ENCODE results near the gene ATF5.
A peak's percentile ranks its signal among the peaks of the same experiment; 100 is the strongest.
"Not testable (repeated sequence)": the region's sequence is repeated elsewhere in the genome, so short reads cannot be mapped to it uniquely, and the experiment has no call there.

The ATF5 gene

GRCh38 chr19:49910179-49910578, 18.8 kb upstream of the ATF5 start:
- Mint-ChIP-seq H3K4me1 (peaks cover 78% of the 10 kb centered on the region), H3K27ac (no peak overlapping the region), H3K4me3 (no peak overlapping the region), H3K9me3 (no peaks in the 10 kb centered on the region), H3K27me3 (no peaks in the 10 kb centered on the region)
- ATAC-seq: no peak
- DNase-seq: no peak

- DNase-seq: peak in 1 of 2 donors; percentile 50
- Mint-ChIP-seq H3K27me3 (no peaks in the 10 kb centered on the region), H3K27ac (peak overlapping the region; percentile 91 to 97), H3K9me3 (no peaks in the 10 kb centered on the region), H3K4me1 (peaks cover 81% of the 10 kb centered on the region), H3K4me3 (peak overlapping the region; percentile 70 to 79)
- peak; percentile 91 for ATAC-seq
These were observed 17.4 kb upstream of the ATF5 start for GRCh38 chr19:49911381-49912145.

- Mint-ChIP-seq H3K4me3 (no peak overlapping the region), H3K9me3 (no peaks in the 10 kb centered on the region), H3K4me1 (peaks cover 76% of the 10 kb centered on the region), H3K27ac (peak overlapping the region in 1 of 2 donors; percentile 89), H3K27me3 (no peaks in the 10 kb centered on the region)
- no peak for ATAC-seq
- no peak for DNase-seq
These were observed 15.9 kb upstream of the ATF5 start for GRCh38 chr19:49912965-49913685.

GRCh38 chr19:49913720-49914119, 15.3 kb upstream of the ATF5 start:
- no peak for ATAC-seq
- DNase-seq: no peak
- H3K27me3 Mint-ChIP-seq: no peaks in the 10 kb centered on the region
- peaks cover 75% of the 10 kb centered on the region for H3K4me1 Mint-ChIP-seq
- no peaks in the 10 kb centered on the region for H3K9me3 Mint-ChIP-seq
- peak overlapping the region in 1 of 2 donors; percentile 9 for H3K4me3 Mint-ChIP-seq
- H3K27ac Mint-ChIP-seq: peak overlapping the region; percentile 8 to 89

GRCh38 chr19:49915271-49915670, 13.7 kb upstream of the ATF5 start:
- Mint-ChIP-seq H3K4me3 (no peak overlapping the region), H3K27me3 (no peaks in the 10 kb centered on the region), H3K9me3 (no peaks in the 10 kb centered on the region), H3K4me1 (peaks cover 83% of the 10 kb centered on the region), H3K27ac (peak overlapping the region in 1 of 2 donors; percentile 69)
- DNase-seq (no peak), ATAC-seq (no peak)

GRCh38 chr19:49916839-49917733, 11.9 kb upstream of the ATF5 start:
- H3K4me1 Mint-ChIP-seq: peaks cover 84% of the 10 kb centered on the region
- H3K9me3 Mint-ChIP-seq: no peaks in the 10 kb centered on the region
- no peaks in the 10 kb centered on the region for H3K27me3 Mint-ChIP-seq
- ATAC-seq: no peak
- peak overlapping the region; percentile 7 to 49 for H3K27ac Mint-ChIP-seq
- DNase-seq: no peak
- H3K4me3 Mint-ChIP-seq: no peak overlapping the region

GRCh38 chr19:49918089-49918488, 10.9 kb upstream of the ATF5 start:
- DNase-seq (no peak), ATAC-seq (no peak)
- H3K4me3 Mint-ChIP-seq: no peak overlapping the region
- no peaks in the 10 kb centered on the region for H3K9me3 Mint-ChIP-seq
- no peaks in the 10 kb centered on the region for H3K27me3 Mint-ChIP-seq
- H3K27ac Mint-ChIP-seq: peak overlapping the region in 1 of 2 donors; percentile 68
- peaks cover 84% of the 10 kb centered on the region for H3K4me1 Mint-ChIP-seq

GRCh38 chr19:49920624-49921363, 8.2 kb upstream of the ATF5 start:
- H3K27me3 Mint-ChIP-seq: no peaks in the 10 kb centered on the region
- ATAC-seq: no peak
- DNase-seq: no peak
- H3K9me3 Mint-ChIP-seq: no peaks in the 10 kb centered on the region
- H3K4me3 Mint-ChIP-seq: no peak overlapping the region
- H3K27ac Mint-ChIP-seq: peak overlapping the region in 1 of 2 donors; percentile 95
- peaks cover 84% of the 10 kb centered on the region for H3K4me1 Mint-ChIP-seq

GRCh38 chr19:49921871-49922795, 6.9 kb upstream of the ATF5 start:
- Mint-ChIP-seq H3K4me3 (peak overlapping the region in 1 of 2 donors; percentile 9), H3K27me3 (no peaks in the 10 kb centered on the region), H3K9me3 (no peaks in the 10 kb centered on the region), H3K4me1 (peaks cover 82% of the 10 kb centered on the region), H3K27ac (peak overlapping the region in 1 of 2 donors; percentile 88)
- peak; percentile 76 for ATAC-seq
- peak in 1 of 2 donors; percentile 36 for DNase-seq

GRCh38 chr19:49923055-49924003, 5.7 kb upstream of the ATF5 start:
- Mint-ChIP-seq H3K9me3 (no peaks in the 10 kb centered on the region), H3K4me3 (peak overlapping the region in 1 of 2 donors; percentile 23), H3K27ac (peak overlapping the region; percentile 33 to 98), H3K27me3 (no peaks in the 10 kb centered on the region), H3K4me1 (peaks cover 87% of the 10 kb centered on the region)
- ATAC-seq (no peak), DNase-seq (no peak)

GRCh38 chr19:49924004-49924880, 4.8 kb upstream of the ATF5 start:
- H3K27me3 Mint-ChIP-seq: no peaks in the 10 kb centered on the region
- H3K9me3 Mint-ChIP-seq: no peaks in the 10 kb centered on the region
- ATAC-seq (no peak), DNase-seq (peak in 1 of 2 donors; percentile 51)
- H3K27ac Mint-ChIP-seq: peak overlapping the region; percentile 96 to 98
- H3K4me3 Mint-ChIP-seq: peak overlapping the region; percentile 49 to 70
- H3K4me1 Mint-ChIP-seq: peaks cover 87% of the 10 kb centered on the region

GRCh38 chr19:49924881-49925210, 4.2 kb upstream of the ATF5 start:
- H3K27ac Mint-ChIP-seq: peak overlapping the region; percentile 34 to 96
- not testable (repeated sequence) for H3K9me3 Mint-ChIP-seq, DNase-seq, ATAC-seq, H3K27me3 Mint-ChIP-seq
- peak overlapping the region in 1 of 2 donors; percentile 70 for H3K4me3 Mint-ChIP-seq
- peaks cover 85% of the 10 kb centered on the region for H3K4me1 Mint-ChIP-seq

Measured in stimulated activated naive CD8-positive, alpha-beta T cell treated with anti-CD3 and anti-CD28 coated beads, Interleukin-15, amount 100 ng/mL, for 72 hours (primary cell).